A673 (cell line): ENCODE measurements around the gene ARHGEF28.

ENCODE experiments used
- EZH2 ChIP-seq: fragments of 200-600 bp; sonication (generic); IDR thresholded peaks from 2 replicates; pipeline ENCODE4 v1.6.1; 2017; ENCODE audit warnings: borderline replicate concordance, low read depth, mild to moderate bottlenecking, mixed read lengths, antibody characterized with exemption, low read length; ENCODE audit not compliant: poor library complexity, severe bottlenecking
- TF ChIP-seq, protein P1 (sequence below): fragments of 300-800, 200-600 bp; sonication (generic); conservative IDR thresholded peaks from 2 replicates; pipeline ENCODE4 v1.5.1; 2017; ENCODE audit warnings: low read depth, mild to moderate bottlenecking, antibody characterized with exemption, low read length, moderate library complexity, mixed read lengths

- TF ChIP-seq, protein P1, sequence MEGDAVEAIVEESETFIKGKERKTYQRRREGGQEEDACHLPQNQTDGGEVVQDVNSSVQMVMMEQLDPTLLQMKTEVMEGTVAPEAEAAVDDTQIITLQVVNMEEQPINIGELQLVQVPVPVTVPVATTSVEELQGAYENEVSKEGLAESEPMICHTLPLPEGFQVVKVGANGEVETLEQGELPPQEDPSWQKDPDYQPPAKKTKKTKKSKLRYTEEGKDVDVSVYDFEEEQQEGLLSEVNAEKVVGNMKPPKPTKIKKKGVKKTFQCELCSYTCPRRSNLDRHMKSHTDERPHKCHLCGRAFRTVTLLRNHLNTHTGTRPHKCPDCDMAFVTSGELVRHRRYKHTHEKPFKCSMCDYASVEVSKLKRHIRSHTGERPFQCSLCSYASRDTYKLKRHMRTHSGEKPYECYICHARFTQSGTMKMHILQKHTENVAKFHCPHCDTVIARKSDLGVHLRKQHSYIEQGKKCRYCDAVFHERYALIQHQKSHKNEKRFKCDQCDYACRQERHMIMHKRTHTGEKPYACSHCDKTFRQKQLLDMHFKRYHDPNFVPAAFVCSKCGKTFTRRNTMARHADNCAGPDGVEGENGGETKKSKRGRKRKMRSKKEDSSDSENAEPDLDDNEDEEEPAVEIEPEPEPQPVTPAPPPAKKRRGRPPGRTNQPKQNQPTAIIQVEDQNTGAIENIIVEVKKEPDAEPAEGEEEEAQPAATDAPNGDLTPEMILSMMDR: no peak
- TF ChIP-seq EZH2: no peak
Measured at GRCh38 chr5:73859696-73860095, 233.7 kb downstream of the ARHGEF28 start.
